Measurements from ENCODE around the gene RASA3.
A peak's percentile ranks its signal among the peaks of the same experiment; 100 is the strongest.
"Not testable (repeated sequence)": the region's sequence is repeated elsewhere in the genome, so short reads cannot be mapped to it uniquely, and the experiment has no call there.

RASA3 gene

DNA sequence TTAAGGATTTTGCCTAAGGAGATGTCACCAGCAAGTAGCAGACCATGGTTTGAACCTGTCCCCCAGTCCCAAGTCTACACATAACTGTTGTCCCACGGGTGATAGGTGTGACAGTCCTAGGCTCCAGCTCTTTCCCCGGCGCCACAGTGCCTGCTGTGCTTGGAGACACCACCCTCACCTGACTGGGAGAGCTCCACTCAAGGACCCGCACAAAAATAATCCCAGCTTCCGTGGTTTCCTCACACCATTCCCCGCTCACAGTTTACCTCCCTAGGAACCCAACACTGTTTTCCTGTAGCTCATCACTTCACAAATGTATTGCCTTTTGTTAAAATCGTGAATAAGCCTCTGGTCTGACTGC is 19.8 kb upstream of the RASA3 start:
- no peak for DNase-seq (ENCODE audit: low read depth in 1 of 2, low spot score in 1 of 2)
- in situ Hi-C loops (cut with HindIII; ENCODE audit: low pct_unique_long_range_greater_than_20kb, low sequenced_read_pairs) = no loop called here
- TF ChIP-seq JUND (IDR thresholded peaks at IDR 0.05; ENCODE audit: low read depth) = no peak

DNA sequence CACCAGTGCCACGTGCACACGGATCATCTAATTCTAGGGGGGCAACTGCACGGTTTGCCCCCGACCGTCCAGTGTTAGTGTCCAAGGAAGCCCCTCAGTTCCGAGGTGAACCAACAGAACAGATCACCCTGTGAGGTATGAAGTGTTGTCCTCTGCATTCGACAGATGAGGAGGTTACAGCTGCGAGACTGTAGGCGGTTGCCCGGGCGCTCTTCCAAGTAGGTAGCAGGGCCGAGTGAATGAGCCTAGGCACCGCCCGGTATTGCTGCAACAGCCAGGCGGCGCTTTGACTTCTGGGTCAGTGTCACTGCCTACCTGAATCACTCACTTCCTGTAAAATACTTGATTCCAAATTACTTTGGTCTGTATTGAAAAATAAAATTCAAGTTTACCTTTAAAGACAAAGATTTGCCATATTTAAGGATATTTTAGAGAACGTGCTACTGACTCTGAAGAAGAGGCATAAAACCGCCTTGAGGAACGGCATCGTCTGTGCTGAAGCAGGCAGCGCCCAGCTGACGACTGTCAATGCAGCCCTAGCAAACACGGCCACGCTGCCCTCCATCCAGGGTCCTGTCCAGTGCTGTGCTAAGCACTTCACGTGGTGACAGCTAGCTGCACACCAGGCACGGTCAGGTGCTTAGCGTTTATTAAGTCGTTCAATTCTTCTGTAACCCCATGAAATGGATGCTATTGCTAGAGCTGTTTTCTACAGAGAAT is 19.3 kb upstream of the RASA3 start:
- no peak for TF ChIP-seq JUND (IDR thresholded peaks at IDR 0.05; ENCODE audit: low read depth)
- in situ Hi-C loops (cut with HindIII; ENCODE audit: low pct_unique_long_range_greater_than_20kb, low sequenced_read_pairs) = no loop called here
- no peak for DNase-seq (ENCODE audit: low read depth in 1 of 2, low spot score in 1 of 2)

DNA sequence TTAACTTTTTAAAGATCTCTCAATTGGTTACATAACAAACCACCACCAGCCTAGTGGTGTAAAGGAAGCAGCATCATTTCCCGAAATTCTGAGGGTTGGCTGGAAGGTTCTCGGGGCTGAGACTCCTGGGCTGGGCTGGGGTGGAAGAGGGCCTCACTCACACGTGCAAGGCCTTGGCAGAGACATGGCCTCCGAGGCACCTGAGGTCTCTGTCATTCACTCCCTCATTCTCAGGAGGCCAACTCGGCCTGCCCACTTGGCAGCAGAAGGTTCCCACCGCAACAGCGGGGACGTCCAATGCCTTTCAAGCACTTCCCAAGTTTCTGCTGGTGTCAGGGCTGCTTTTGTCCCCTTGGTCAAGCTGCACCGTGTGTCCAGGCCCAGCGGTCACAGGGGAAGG is 18.6 kb upstream of the RASA3 start:
- TF ChIP-seq JUND (IDR thresholded peaks at IDR 0.05; ENCODE audit: low read depth) = no peak
- in situ Hi-C loops (cut with HindIII; ENCODE audit: low pct_unique_long_range_greater_than_20kb, low sequenced_read_pairs) = no loop called here

DNA sequence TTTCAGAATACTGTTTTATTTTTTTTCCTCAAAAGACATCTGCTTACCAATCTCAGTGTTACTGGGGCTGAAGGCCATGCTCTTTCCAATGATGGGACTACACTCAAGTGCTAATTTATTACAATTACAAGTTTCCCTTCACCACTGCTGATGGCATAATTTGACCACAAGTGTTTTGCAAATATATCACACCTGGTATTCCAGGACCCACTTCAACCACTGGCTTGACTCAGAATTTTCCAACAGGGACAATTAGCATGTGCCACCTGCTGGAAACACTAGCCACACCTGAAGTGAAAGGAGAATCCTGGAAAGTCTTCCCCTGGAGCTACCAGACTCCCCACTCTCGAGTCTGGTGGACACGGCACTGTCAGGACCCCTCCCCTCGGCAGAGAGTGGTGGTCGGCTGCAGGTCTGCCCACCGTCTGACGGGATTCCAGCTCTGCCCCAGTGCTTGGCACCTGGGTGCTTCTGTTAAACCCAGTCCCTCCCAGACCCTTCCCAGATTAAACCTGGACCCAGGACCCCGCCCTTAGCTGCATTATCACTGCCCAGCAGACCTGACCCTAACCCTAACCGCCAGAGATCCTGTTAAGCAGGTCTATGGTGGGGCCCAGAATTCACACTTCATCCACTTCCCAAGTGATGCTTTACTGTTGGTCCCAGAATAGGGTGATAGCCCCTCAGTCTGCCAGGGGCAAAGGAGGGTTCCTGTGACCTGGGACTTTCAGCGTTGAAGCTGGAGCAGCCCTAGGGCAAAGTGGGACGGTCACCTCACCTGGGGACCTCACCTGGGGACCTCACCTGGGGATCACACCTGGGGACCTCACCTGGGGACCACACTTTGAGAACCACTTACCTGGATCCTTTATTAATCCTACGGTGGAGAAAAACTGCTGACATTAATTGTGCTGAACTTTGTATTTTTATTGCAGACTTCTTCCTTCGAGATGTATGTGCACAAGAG is 17.6 kb upstream of the RASA3 start:
- peak in 1 of 2 experiments; percentile 31 for DNase-seq (ENCODE audit: low read depth in 1 of 2, low spot score in 1 of 2)
- in situ Hi-C loops (cut with HindIII; ENCODE audit: low pct_unique_long_range_greater_than_20kb, low sequenced_read_pairs) = no loop called here

More for the DNA sequence above, 18.6 kb upstream of the RASA3 start:
- no peak for DNase-seq (ENCODE audit: low read depth in 1 of 2, low spot score in 1 of 2)

DNA sequence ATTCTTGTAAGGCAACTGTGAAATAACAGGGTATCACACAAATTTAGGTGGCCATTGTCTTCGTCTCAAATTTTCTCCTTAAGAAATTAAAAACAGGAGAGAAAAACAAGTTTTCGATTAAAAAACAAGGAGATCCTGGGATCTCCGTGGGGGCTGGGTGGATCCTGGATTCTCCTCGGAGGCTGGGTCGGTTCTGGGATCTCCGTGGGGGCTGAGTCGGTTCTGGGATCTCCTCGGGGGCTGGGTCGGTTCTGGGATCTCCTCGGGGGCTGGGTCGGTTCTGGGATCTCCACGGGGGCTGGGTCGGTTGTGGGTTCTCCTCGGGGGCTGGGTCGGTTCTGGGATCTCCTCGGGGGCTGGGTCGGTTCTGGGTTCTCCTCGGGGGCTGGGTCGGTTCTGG is 16.5 kb upstream of the RASA3 start:
- DNase-seq (ENCODE audit: low read depth in 1 of 2, low spot score in 1 of 2); in situ Hi-C loops (cut with HindIII; ENCODE audit: low pct_unique_long_range_greater_than_20kb, low sequenced_read_pairs): not testable (repeated sequence)

More for the DNA sequence above, 17.6 kb upstream of the RASA3 start:
- TF ChIP-seq JUND (IDR thresholded peaks at IDR 0.05; ENCODE audit: low read depth) = no peak

DNA sequence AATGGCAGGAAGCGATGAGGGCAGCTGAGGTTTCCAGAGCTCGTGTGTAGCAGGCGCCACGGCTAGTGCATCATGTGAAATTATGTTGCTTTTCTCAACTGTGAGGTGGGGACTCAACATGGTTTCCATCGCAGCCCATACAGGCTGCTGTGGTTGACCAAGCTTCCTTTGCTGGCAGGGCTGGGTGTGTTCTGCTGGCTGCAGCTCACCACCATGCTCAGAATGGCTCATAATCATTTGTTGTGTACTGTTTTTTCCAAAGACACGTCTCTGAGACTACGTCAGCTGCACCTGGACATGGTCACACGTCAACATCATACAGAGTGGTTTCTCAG is 16.1 kb upstream of the RASA3 start:
- no peak for DNase-seq (ENCODE audit: low read depth in 1 of 2, low spot score in 1 of 2)
- in situ Hi-C loops (cut with HindIII; ENCODE audit: low pct_unique_long_range_greater_than_20kb, low sequenced_read_pairs) = no loop called here
- TF ChIP-seq JUND (IDR thresholded peaks at IDR 0.05; ENCODE audit: low read depth) = no peak

DNA sequence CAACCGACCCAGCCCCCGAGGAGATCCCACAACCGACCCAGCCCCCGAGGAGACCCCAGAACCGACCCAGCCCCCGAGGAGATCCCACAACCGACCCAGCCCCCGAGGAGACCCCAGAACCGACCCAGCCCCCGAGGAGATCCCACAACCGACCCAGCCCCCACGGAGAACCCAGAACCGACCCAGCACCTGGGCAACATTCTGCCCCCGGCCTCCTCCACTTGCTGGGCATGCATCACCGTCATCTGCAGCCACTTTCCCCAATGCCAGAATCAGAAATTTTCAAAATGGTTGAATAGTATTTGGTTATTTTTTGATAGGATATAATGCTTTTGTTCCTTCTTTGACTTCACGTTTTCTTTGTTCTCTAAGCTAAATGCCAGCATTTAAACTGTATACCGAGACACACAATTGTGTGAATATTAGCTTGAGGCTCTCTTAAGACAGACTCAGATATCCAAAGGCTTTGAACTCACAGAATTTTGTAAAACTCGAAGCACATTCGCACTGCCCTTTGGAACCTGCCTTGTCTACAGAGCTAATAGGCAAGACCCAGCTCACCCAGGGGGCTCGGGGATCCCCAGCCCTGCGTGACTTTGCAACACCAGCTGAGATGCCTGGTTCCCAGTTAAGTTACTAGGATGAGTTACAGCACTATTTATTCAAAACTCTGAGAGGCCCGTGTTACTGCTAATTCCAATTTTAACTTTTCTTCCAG is 15.5 kb upstream of the RASA3 start:
- TF ChIP-seq JUND (IDR thresholded peaks at IDR 0.05; ENCODE audit: low read depth) = no peak
- in situ Hi-C loops (cut with HindIII; ENCODE audit: low pct_unique_long_range_greater_than_20kb, low sequenced_read_pairs) = no loop called here
- DNase-seq (ENCODE audit: low read depth in 1 of 2, low spot score in 1 of 2) = no peak

DNA sequence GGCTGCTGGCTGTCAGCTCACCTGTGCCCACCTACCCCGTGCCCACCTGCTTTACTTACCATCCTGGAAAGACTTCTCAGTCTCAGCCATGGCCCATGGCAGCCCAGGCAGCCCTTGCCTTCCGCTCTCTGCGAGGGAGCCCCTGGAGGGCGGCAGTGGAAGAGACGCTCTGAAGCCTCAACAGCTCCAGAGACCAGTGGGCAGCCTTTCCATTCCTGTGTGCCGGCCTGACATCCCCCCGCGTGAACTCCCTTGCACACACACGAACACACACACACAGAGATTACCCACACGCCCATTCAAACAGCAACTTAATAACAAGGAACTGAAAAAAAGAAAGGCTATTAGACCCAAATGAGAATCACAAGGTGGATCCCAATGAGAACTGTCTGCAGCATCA is 14.2 kb upstream of the RASA3 start:
- no peak for DNase-seq (ENCODE audit: low read depth in 1 of 2, low spot score in 1 of 2)
- in situ Hi-C loops (cut with HindIII; ENCODE audit: low pct_unique_long_range_greater_than_20kb, low sequenced_read_pairs) = no loop called here
- TF ChIP-seq JUND (IDR thresholded peaks at IDR 0.05; ENCODE audit: low read depth) = no peak

DNA sequence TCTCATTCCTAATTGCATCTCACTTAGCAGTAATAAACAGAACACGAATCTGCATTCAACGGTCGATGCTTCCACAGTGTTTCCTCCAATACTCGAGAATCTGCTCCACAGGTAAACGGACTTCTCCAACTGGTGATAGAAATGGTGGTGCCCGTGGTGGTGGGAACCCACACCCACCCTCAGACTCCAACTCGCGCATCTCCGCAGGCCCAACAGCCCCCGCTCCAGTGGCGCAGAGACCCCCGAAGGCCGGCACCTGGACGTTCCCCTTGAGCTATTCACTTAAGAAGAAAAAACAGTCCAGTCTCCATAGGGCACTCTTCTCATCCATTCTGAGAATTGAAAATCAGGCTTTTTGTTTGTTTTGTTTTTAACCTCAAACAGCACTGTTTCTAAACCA is 13.8 kb upstream of the RASA3 start:
- TF ChIP-seq JUND (IDR thresholded peaks at IDR 0.05; ENCODE audit: low read depth) = no peak
- in situ Hi-C loops (cut with HindIII; ENCODE audit: low pct_unique_long_range_greater_than_20kb, low sequenced_read_pairs) = no loop called here
- no peak for DNase-seq (ENCODE audit: low read depth in 1 of 2, low spot score in 1 of 2)

DNA sequence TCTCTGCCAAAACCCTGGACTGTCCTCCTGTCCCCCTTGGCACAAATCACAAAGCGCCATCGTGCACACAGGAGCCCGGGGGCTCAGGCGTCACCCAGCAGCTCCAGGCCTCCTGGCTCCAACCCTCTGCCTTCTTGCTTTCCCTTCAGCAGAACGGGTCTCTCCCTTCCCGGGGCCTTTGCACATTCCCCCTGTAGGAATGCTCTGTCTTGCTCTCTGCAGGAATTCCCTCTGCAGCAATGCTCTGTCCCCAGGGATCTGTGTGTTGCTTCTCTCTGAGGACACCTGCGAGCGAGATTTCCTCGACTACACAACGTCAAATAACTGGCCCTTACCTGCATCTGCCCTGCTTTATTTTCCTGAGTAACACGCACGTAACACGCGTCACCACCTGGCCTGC is 13.3 kb upstream of the RASA3 start:
- in situ Hi-C loops (cut with HindIII; ENCODE audit: low pct_unique_long_range_greater_than_20kb, low sequenced_read_pairs) = no loop called here
- no peak for TF ChIP-seq JUND (IDR thresholded peaks at IDR 0.05; ENCODE audit: low read depth)
- DNase-seq (ENCODE audit: low read depth in 1 of 2, low spot score in 1 of 2) = no peak

DNA sequence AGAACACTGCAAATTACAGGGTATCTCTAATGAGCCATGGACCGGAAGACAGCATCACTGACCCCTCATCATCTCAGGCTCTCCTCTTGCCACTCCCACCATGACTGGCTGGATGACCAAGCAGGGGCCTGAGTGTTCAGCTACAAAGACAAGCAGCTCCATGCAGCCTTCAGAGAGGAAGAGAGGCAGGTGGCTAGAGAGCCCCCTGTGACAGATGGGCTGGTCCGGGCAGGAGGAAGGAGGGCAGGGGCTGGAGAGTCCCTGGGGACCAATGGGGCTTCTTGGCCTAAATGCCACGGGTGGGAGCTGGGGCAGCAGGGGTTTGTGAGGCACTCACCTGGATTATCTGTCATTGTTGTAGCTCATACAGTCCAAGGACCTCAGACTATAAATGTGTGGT is 12.8 kb upstream of the RASA3 start:
- TF ChIP-seq JUND (IDR thresholded peaks at IDR 0.05; ENCODE audit: low read depth) = no peak
- in situ Hi-C loops (cut with HindIII; ENCODE audit: low pct_unique_long_range_greater_than_20kb, low sequenced_read_pairs) = no loop called here
- no peak for DNase-seq (ENCODE audit: low read depth in 1 of 2, low spot score in 1 of 2)

DNA sequence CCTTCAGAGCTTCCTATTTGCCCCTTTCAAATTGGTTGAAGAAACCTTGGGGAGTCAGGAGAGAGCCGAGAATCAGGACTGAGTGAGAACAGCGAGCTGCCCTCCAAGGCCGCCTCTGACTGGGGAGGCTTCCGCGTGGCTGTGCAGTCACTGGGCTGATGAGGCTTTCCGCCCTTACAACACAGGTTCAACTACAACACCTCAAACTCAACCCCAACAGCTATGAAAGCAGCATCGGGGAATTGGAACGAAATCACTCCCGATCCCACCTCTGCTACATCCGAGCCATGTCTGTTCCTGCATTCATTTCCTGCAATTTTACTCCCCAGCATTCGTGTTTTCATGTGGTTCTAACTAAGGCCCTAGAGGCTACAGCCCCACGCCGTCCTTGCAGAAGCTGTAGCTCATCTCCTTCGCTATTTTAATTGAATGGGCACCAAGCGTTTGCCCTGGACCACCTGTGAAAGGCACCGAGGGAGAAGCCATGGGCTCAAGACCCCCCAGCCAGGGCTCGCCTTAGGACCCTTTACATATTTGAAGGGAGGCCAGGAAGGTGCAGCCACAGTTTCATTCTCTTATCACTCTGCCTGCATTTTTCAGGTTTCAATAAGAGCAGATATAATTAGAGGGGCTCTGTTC is 12.3 kb upstream of the RASA3 start:
- no peak for TF ChIP-seq JUND (IDR thresholded peaks at IDR 0.05; ENCODE audit: low read depth)
- in situ Hi-C loops (cut with HindIII; ENCODE audit: low pct_unique_long_range_greater_than_20kb, low sequenced_read_pairs) = no loop called here
- DNase-seq (ENCODE audit: low read depth in 1 of 2, low spot score in 1 of 2) = no peak
